ENCODE data around the gene GPT2. TPM values are rescaled to one million over a fixed set of nuclear protein-coding genes. Genes with fewer than 3 reads are reported as not detected.
A peak's percentile ranks its signal among the peaks of the same experiment; 100 is the strongest.

The GPT2 gene
- 34.2 TPM for total RNA-seq

DNA sequence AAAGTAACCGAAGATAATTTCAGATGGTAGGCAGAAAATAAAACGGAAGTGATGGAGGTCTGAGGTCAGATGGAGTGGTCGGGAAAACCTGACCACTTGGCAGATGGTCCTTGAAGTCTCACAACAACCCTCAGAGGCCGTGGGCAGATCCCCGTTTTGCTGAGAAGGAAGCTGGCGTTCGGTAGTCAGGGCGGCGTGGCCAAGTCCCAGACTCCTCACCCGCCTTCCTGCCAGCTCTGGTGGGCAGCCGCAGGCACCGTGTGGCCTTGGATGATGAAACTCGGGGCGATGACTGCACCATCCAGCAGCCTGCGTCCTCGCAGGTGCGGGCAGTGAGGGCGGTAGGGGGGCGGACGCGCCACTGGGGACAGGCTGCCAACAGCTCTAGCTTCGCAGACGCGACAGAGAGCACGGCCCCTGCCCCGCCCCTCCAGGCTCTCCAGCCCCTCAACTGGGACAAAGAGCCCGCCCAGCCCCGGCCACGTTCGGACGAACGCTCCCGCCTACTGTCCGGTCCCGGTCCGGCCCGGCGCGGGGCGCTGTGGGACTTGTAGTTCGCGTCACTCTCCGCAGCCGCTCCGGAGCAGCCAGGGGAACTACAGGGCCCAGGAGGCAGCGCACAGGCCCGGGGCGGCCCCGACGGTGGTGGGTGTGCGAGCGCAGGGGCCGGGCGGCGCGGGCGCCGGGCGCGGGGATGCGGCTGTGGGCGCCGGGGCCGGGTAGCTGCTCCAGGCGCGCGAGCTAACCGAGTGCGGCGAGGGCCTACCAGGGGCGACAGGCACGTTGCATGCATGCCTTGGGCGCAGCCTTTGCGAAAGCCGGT, at the start of gene GPT2:
Gene GPT2, plus strand, starts transcription at position 673 of the 823 bp plus-strand sequence. CDS start 354 bp downstream, outside the sequence.
- peak; percentile 94 for DNase-seq (ENCODE audit: low spot score)

- no peak for DNase-seq (ENCODE audit: low spot score)
Measured at GRCh38 chr16:46836534-46837530, 47.3 kb upstream of the GPT2 start.

DNA sequence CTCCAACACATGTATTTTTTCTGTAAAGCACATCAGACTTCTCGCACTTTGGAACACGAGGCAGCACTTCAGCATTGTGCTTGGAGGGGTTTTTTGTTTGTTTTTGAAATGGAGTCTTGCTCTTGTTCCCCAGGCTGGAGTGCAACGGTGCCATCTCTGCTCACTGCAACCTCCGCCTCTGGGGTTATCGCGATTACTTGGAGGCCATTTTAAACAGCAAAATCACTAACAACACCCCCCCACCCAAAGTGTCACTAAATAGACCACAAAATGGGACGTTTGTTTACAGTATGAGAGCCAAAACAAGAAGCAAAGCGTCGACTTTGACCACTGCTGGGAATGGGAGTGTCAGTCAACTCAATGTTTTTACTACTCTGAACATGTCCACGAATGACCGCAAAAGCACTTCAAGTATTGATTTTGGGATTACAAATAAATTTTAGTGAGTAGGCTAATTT, 44.1 kb upstream of the GPT2 start:
- DNase-seq (ENCODE audit: low spot score) = no peak

DNA sequence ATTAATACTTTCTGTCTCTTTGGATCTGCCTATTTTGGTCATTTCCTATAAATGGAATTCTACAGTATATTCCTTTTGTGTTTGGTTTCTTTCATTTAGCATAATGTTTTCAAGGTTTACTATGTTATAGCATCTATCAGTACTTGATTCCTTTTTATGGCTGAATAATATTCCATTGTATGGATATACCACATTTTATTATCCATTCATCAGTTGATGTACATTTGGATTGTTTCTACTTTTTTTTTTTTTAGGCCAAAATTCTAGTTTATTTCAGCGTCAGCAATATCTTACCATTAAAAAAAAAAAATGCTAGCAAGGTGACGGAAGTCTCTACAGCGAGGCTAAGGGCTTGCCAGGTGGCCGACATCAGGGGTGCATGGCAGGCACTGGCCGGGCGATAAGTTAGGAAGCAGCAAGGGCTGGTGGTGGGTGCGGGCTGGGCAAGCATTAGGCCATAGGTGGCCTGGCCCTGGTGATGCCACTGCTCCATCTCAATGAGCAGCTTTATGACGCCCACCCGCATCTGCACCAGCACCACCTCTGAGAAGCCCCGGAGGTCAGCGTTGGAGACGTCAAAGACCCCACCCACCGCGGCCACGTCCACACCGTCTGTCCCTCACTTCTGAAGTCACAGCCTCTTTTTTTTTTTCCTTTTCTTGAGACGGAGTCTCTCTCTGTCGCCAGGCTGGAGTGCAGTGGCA, 41.8 kb upstream of the GPT2 start:
- DNase-seq (ENCODE audit: low spot score) = no peak

DNA sequence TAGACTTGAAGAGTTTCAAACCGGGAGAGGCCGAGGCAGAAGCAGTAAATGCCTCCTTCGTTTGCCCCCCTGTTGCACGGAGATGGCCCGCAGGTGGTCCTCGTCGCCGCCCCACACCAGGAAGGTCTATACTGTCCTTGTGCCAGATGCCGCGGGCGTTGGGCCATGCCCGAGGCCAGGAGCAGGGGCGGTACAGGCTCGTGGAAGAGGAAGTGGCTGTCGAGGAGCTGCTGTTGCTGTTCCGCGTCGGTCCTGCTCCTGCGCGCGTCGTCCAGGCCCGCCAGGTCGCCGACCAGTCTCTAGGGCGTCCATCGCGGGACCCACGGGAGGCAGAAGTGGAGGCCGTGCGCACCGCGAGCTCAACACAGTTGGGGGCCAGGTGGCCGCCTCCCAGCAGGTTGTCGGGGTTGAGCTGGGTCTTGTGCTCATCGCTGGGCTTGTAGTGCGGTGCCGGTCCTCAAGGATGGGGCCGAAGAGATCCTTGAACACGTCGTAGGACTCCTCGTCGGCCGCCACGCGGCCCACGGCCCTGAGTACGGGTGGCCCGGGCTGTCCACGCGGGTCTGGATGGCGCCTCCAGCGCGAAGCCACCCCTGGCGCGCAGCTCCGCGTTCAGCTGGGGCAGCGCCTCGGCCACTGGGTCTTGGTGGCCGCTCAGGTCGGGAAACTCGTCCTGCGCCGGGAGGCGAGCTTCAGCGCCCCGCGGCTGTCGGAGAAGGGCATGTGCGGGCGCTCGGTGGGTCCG, 40.1 kb upstream of the GPT2 start:
- DNase-seq (ENCODE audit: low spot score) = no peak

GRCh38 chr16:46844771-46845170, 39.4 kb upstream of the GPT2 start:
- no peak for DNase-seq (ENCODE audit: low spot score)

DNA sequence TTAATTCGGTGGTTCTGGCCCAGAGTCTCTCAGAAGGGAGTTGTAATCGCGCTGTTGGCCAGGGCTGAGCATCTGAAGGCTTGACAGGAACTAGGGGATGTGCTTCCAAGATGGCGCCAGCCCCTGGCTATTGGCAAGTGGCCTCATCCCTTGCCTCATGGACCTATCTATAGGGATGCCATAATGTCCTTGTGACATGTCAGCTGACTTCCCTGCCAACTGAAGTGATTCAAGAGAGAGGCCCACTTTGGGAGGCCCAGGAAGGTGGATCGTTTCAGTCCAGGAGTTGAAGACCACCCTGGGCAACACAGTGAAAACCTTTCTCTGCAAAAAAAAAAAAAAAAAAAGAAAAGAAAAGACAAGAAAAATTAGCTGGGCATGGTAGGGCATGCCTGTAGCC, 38.2 kb upstream of the GPT2 start:
- no peak for DNase-seq (ENCODE audit: low spot score)

DNA sequence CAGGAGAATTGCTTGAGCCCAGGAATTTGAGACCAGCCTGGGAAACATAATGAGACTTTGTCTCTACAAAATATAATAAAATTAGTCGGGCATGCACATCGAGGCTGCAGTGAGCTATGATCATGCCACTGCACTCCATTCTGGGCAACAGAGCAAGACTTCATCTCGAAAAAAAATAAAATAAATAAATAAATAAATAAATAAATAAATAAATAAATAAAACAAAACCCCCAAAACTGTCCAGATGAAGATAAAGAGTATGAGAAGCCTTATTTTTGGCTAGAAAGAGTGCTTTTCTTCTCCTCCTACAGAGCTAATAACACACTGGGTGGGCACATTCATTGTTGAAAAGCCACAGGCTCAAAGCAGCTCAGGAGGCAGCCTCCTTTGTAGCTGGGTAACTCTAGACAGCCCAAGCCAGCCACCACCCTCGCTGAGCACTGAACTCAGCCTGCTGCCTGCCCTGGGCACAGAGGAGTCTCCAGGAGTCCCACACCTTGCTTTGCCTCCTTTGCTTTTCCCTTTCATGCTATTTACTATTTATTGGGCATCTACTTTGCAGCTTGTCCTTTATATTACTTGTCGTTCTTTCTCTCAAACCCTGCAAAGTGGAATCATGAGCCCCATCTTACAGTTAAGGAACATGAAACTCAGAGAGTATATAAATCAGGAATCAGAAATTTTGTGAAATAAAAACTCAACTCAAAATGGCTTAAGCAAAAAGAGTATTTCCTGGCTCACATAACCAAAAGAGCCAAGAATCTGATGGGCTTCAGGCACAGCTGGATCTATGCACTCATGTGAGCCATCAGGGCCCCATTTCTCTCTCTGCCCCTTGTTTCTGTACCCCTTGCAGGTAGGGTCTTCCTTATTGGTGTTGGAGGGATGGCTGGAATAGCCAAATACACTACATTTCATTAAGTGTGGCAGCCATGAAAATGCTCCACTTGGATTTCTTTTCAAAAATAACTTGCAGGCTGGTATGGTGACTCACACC, 35.1 kb upstream of the GPT2 start:
- no peak for DNase-seq (ENCODE audit: low spot score)

DNA sequence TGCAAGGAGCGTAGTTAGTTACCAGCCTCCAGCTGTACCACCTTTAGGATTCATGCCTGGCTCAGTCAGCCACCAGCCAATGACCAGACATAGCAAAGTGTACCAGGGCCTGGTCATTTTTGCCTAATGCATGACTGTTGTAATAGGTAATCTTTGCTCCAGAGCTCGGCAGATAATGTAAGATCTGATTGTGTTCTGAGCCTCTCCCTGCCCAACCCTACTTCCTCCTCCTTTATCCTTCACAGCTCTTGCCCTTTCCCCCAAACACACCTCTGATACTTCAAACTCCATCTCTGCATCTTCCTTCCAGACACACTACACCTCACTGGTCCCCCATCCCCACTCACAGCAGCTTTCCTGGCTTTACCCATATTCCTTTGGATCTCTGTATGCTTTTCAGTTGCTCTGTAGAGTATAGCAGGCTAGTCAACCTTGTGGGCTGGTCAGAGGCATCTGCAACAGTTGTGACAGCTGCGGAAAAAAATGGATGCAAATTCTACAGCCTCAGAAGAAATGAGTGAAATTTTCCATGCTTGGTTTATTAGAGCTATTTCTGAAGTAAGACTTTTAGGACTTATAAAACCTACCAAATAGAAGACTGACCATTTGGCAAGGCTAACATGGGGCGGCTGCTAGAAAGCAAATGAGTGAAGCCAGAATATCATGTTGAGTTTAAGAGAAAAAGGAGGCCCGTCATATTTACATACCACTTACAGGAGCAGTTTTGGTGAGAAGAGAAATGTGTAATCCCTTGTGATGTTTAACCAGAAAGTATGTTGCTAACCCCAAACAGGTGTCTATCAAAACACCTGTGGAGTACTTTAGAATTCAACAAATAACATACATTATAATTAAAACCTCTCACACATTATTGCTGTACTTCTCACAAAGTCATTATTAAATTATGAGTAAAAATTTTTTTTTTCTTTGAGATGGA, 33.3 kb upstream of the GPT2 start:
- no peak for DNase-seq (ENCODE audit: low spot score)

DNA sequence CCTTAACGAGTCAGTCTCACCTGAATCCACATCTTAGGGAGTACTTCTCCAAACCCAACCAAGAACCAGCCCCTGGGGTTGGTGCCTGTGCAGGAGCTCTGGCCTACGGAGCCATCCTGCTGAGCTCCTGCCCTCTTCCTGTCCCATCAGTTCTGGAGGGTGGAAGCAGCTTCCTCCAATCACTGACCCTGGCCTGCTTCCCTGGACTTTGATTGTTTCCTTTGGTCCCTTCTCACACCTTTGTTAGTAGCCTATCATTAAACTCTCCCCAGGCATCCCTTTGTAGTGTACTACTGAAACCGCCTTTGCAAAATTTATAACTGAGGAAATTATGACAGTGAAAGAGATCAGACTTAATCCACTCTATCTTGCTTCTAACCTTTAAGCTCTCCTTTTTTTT, 32.0 kb upstream of the GPT2 start:
- no peak for DNase-seq (ENCODE audit: low spot score)

- peak; percentile 85 for DNase-seq (ENCODE audit: low spot score)
Measured at GRCh38 chr16:46853713-46854443, 30.3 kb upstream of the GPT2 start.

- no peak for DNase-seq (ENCODE audit: low spot score)
Measured at GRCh38 chr16:46854846-46855245, 29.3 kb upstream of the GPT2 start.

GRCh38 chr16:46855389-46855788, 28.8 kb upstream of the GPT2 start:
- no peak for DNase-seq (ENCODE audit: low spot score)

DNA sequence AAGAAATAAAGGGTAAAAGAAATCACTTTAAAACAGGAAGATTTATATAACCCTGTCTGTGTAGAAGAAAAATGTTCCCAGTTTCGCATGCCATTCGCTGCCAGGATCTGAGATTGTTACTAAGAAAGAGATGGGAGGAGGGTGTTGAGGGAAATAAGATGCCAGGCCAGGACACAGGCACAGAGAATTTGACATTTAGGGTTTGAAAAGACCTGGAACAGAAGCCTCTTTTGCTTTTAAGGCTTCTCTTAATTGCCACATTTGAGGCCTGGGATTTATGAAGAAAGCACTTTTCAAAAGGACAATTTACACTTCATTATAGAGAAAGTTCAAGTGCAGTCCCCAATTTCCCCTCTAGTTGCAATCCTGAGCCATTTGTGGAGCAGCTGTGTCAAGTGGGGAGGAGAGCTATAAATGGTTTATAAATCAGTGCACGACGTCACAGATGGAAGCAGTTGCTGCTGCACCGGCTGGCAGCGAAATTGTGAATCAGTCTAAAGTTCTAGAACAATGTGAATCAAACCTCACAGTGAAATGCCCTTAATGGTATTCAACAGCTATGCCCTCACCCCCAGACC, 26.7 kb upstream of the GPT2 start:
- no peak for DNase-seq (ENCODE audit: low spot score)

GRCh38 chr16:46858151-46858550, 26.0 kb upstream of the GPT2 start:
- no peak for DNase-seq (ENCODE audit: low spot score)

- DNase-seq (ENCODE audit: low spot score) = no peak
Measured at GRCh38 chr16:46859719-46860152, 24.4 kb upstream of the GPT2 start.

Measured in ureter (tissue), 1 donor.